Sigmoid colon (tissue), 4 donors: ENCODE data around the gene ANKRD45.

Experiments used
- EP300 ChIP-seq, 4 donors: sonication (generic); formaldehyde crosslinking; IDR thresholded peaks; one replicate each; pipeline ENCODE4 v1.6.1; 2017; ENCODE audit warnings: antibody characterized with exemption in 4 of 4
- POLR2A ChIP-seq, 2 donors: fragments of 450-650 bp; IDR thresholded peaks; one replicate each; pipeline ENCODE4 v1.6.1; 2016; ENCODE audit warnings: antibody characterized with exemption in 2 of 2, mild to moderate bottlenecking in 2 of 2, moderate library complexity in 2 of 2

GRCh38 chr1:173573596-173573995 is 96.1 kb downstream of the ANKRD45 start:
- TF ChIP-seq EP300 (IDR thresholded peaks at IDR 0.05) (no peak), POLR2A (IDR thresholded peaks at IDR 0.05) (no peak)
